ENCODE measurements around the gene CFAP90. TPM values are rescaled to one million over a fixed set of nuclear protein-coding genes. Genes with fewer than 3 reads are reported as not detected.

The CFAP90 gene
- total and polyA plus RNA-seq, 2 of the 8 experiments (the other 6 are each of a cell fraction or from before 2014, with no cell fraction given), result 0.39 to 0.92 TPM

GRCh38 chr5:7881091-7881490 lies 30.2 kb upstream of the CFAP90 start:
- CTCF ChIA-PET (ENCODE audit: partially characterized antibody), result interaction anchor here (0.7 to 2.0 kb wide), 5 partner anchors 13 to 44 kb away, joined by 3 to 5 read pairs (median 3); partner anchors contain the start of genes FASTKD3 and MTRR
- H3K4me3 ChIP-seq (ENCODE audit: extremely low read depth in 1 of 4, insufficient read depth in 2 of 4, low read depth in 3 of 4, low read length in 4 of 4), result no peak overlapping the region
- TF ChIP-seq TCF12 (IDR thresholded peaks at IDR 0.05; ENCODE audit: low read depth, low read length) (no peak), POLR2A (IDR thresholded peaks at IDR 0.05; ENCODE audit: control extremely low read depth in 1 of 2, low read depth in 2 of 2, low read length in 2 of 2) (no peak), PHF8 (conservative IDR thresholded peaks at IDR 0.05; ENCODE audit: low read depth, low read length) (no peak), RXRA (IDR thresholded peaks at IDR 0.05; ENCODE audit: insufficient read depth, low read depth, low read length) (no peak), MAX (IDR thresholded peaks at IDR 0.05) (no peak), ZNF274 (IDR thresholded peaks at IDR 0.05; ENCODE audit: borderline replicate concordance, extremely low read depth, low read length) (no peak), SP2 (IDR thresholded peaks at IDR 0.05; ENCODE audit: low read length) (no peak), CTCF (IDR thresholded peaks at IDR 0.05; ENCODE audit: control extremely low read depth in 1 of 3, insufficient read depth in 1 of 3, low read depth in 1 of 3, low read length in 3 of 3) (peak in 1 of 3 experiments; percentile 8; a peak in 1 of 4 replicates), CEBPB (IDR thresholded peaks at IDR 0.05; ENCODE audit: low read depth, low read length) (peak; percentile 88), CHD1 (IDR thresholded peaks at IDR 0.05; ENCODE audit: low read depth, low read length) (no peak), POLR2AphosphoS5 (IDR thresholded peaks at IDR 0.05; ENCODE audit: low read depth, low read length) (no peak), KDM5A (IDR thresholded peaks at IDR 0.05; ENCODE audit: low read length) (no peak)

More at GRCh38 chr5:7881091-7881490, 30.2 kb upstream of the CFAP90 start:
- no peak overlapping the region for H2BK5ac ChIP-seq (ENCODE audit: low read depth, low read length)
- POLR2A ChIA-PET (ENCODE audit: partially characterized antibody), result interaction anchor here (1.4 kb wide), 1 partner anchor 8 kb away, joined by 3 read pairs; no protein-coding TSS in a partner anchor
- no peak overlapping the region for H2BK15ac ChIP-seq (ENCODE audit: low read length)
- no peak for DNase-seq (ENCODE audit: low read depth in 1 of 2, low spot score in 2 of 2)
- FAIRE-seq, result no peak
- no peak overlapping the region for H3K14ac ChIP-seq (ENCODE audit: insufficient read length)
- no peak overlapping the region for H2BK12ac ChIP-seq (ENCODE audit: low read depth, low read length)
- no peak overlapping the region for H3K4me2 ChIP-seq (ENCODE audit: insufficient read depth in 1 of 2, low read depth in 2 of 2, low read length in 2 of 2)
- no peak overlapping the region for H4K91ac ChIP-seq (replicated peaks; ENCODE audit: insufficient read length, low read length)
- H3K79me1 ChIP-seq (ENCODE audit: low read depth, low read length), result peaks cover 5% of the 10 kb centered on the region; the same call in 1 of the 2 replicates
- H3K9me3 ChIP-seq (ENCODE audit: insufficient read depth in 2 of 2, low read depth in 1 of 2, low read length in 1 of 2), result no peaks in the 10 kb centered on the region
- no peak overlapping the region for H4K8ac ChIP-seq (ENCODE audit: extremely low read depth, insufficient read depth, low read length)
- H4K5ac ChIP-seq (ENCODE audit: insufficient read length, low read depth, low read length), result no peak overlapping the region
- no peaks in the 10 kb centered on the region for H3K27me3 ChIP-seq (replicated peaks in 1 of 4; ENCODE audit: control insufficient read depth in 3 of 4, extremely low read depth in 1 of 4, insufficient read depth in 3 of 4, low read length in 3 of 4)
- H3K56ac ChIP-seq (replicated peaks; ENCODE audit: insufficient read length, low read depth, low read length), result no peak overlapping the region
- no peak overlapping the region for H2BK120ac ChIP-seq (replicated peaks; ENCODE audit: low read depth, low read length)
- no peak overlapping the region for H3K27ac ChIP-seq (ENCODE audit: low read depth, low read length)
- H3K18ac ChIP-seq (ENCODE audit: extremely low read depth, low read length), result no peak overlapping the region
- H2BK20ac ChIP-seq (ENCODE audit: low read length), result no peak overlapping the region
- no peak overlapping the region for H2AK5ac ChIP-seq (ENCODE audit: low read depth, low read length)
- H3K36me3 ChIP-seq (ENCODE audit: control insufficient read depth in 2 of 4, insufficient read depth in 4 of 4, low read length in 3 of 4), result peaks cover 19 to 75% (median 49%) of the 10 kb centered on the region in 4 experiments
- peaks cover 3 to 5% of the 10 kb centered on the region in 2 experiments; a peak in 2 of 4 replicates for H3K79me2 ChIP-seq (ENCODE audit: control insufficient read depth in 1 of 2, insufficient read depth in 2 of 2, low read length in 2 of 2)
- peaks cover 4 to 11% of the 10 kb centered on the region in 2 experiments for H4K20me1 ChIP-seq (replicated peaks in 1 of 2; ENCODE audit: control insufficient read depth in 1 of 2, insufficient read depth in 2 of 2, low read length in 2 of 2)
- H3K23ac ChIP-seq (ENCODE audit: insufficient read length), result no peak overlapping the region
- H2AFZ ChIP-seq (ENCODE audit: low read length), result no peak overlapping the region
- no peaks in the 10 kb centered on the region for H3K23me2 ChIP-seq (ENCODE audit: low read depth, low read length)
- 95% methylated on average over 4 of the region's 4 CpGs; no CpG with 5 or more reads in 1 of the 2 experiments for whole genome bisulfite sequencing, 2 experiments (ENCODE audit: extremely low coverage in 1 of 2, insufficient coverage in 1 of 2, insufficient read length in 1 of 2, insufficient replicate concordance in 2 of 2, low coverage in 1 of 2, low lambda C conversion rate in 2 of 2, missing lambda C conversion rate in 1 of 2)
- H3K9ac ChIP-seq (replicated peaks in 1 of 4; ENCODE audit: extremely low read depth in 1 of 4, low read depth in 3 of 4, low read length in 3 of 4), result no peak overlapping the region
- H3K4ac ChIP-seq (replicated peaks; ENCODE audit: insufficient read length, low read depth, low read length), result no peak overlapping the region
- H3K4me1 ChIP-seq (replicated peaks in 1 of 4; ENCODE audit: control insufficient read depth in 3 of 4, insufficient read depth in 4 of 4, low read length in 3 of 4), result no peaks in the 10 kb centered on the region
